RWPE2 (cell line): ENCODE measurements around the gene RASGRF2.

Experiments
- ATAC-seq: fragments of 200-7000 bp; cut with Tn5 transposase; 3 replicates; pipeline ENCODE4 v1.9.1; 2021; ENCODE audit warnings: low read depth
- DNase-seq: peaks from one replicate; pipeline ENCODE4 v3.0.0-alpha.2; 2020; ENCODE audit warnings: low spot score
- H3K27ac ChIP-seq: fragments of 450-650 bp; 2 replicates; pipeline ENCODE4 v1.5.1; 2017; ENCODE audit warnings: mild to moderate bottlenecking; ENCODE audit not compliant: poor library complexity, severe bottlenecking
- H3K27me3 ChIP-seq: fragments of 250-450 bp; sonication (Bioruptor Pico); 2 replicates; pipeline ENCODE4 v1.5.1; 2021; ENCODE audit warnings: mild to moderate bottlenecking, moderate library complexity; ENCODE audit not compliant: insufficient read depth, poor library complexity, severe bottlenecking
- H3K36me3 ChIP-seq: fragments of 250-450 bp; sonication (Bioruptor Pico); 2 replicates; pipeline ENCODE4 v1.5.1; 2020; ENCODE audit warnings: low read depth, mild to moderate bottlenecking, moderate library complexity
- H3K4me1 ChIP-seq: fragments of 250-450 bp; sonication (Bioruptor Pico); 2 replicates; pipeline ENCODE4 v1.5.1; 2021; ENCODE audit warnings: mild to moderate bottlenecking, moderate library complexity; ENCODE audit not compliant: insufficient read depth, poor library complexity, severe bottlenecking
- H3K4me3 ChIP-seq: fragments of 250-450 bp; sonication (Bioruptor Pico); 2 replicates; pipeline ENCODE4 v1.5.1; 2021; ENCODE audit warnings: mild to moderate bottlenecking, moderate library complexity; ENCODE audit not compliant: severe bottlenecking
- H3K9me3 ChIP-seq: fragments of 250-450 bp; sonication (Bioruptor Pico); 2 replicates; pipeline ENCODE4 v1.5.1; 2021; ENCODE audit warnings: mild to moderate bottlenecking, moderate library complexity; ENCODE audit not compliant: severe bottlenecking
- CTCF ChIP-seq: fragments of 450-650 bp; IDR thresholded peaks from one replicate; pipeline ENCODE4 v1.5.1; 2017; ENCODE audit warnings: mild to moderate bottlenecking, moderate library complexity; ENCODE audit not compliant: poor library complexity, severe bottlenecking

Gene RASGRF2

GRCh38 chr5:81125959-81126358, 165.8 kb downstream of the RASGRF2 start:
- no peaks in the 10 kb centered on the region for H3K9me3 ChIP-seq
- no peak for ATAC-seq
- no peak overlapping the region for H3K27ac ChIP-seq
- no peak for TF ChIP-seq CTCF
- no peak for DNase-seq
- H3K36me3 ChIP-seq = no peaks in the 10 kb centered on the region
- H3K4me1 ChIP-seq = no peaks in the 10 kb centered on the region
- no peak overlapping the region for H3K4me3 ChIP-seq
- no peaks in the 10 kb centered on the region for H3K27me3 ChIP-seq

GRCh38 chr5:81128416-81128815, 168.3 kb downstream of the RASGRF2 start:
- Histone ChIP-seq H3K4me1 (no peaks in the 10 kb centered on the region), H3K27ac (no peak overlapping the region)

GRCh38 chr5:81132381-81132780, 172.2 kb downstream of the RASGRF2 start:
- H3K36me3 ChIP-seq = no peaks in the 10 kb centered on the region
- no peak for ATAC-seq
- H3K27me3 ChIP-seq = no peaks in the 10 kb centered on the region
- H3K9me3 ChIP-seq = no peaks in the 10 kb centered on the region
- no peak overlapping the region for H3K27ac ChIP-seq
- TF ChIP-seq CTCF = no peak
- H3K4me1 ChIP-seq = no peaks in the 10 kb centered on the region
- H3K4me3 ChIP-seq = no peak overlapping the region
- DNase-seq = no peak

More at GRCh38 chr5:81128416-81128815, 168.3 kb downstream of the RASGRF2 start:
- TF ChIP-seq CTCF = no peak
- Histone ChIP-seq H3K36me3 (no peaks in the 10 kb centered on the region), H3K4me3 (no peak overlapping the region), H3K27me3 (no peaks in the 10 kb centered on the region), H3K9me3 (no peaks in the 10 kb centered on the region)
- DNase-seq (no peak), ATAC-seq (no peak)

GRCh38 chr5:81134066-81134465, 173.9 kb downstream of the RASGRF2 start:
- no peak overlapping the region for H3K27ac ChIP-seq
- no peak overlapping the region for H3K4me3 ChIP-seq
- DNase-seq (no peak), ATAC-seq (no peak)
- H3K36me3 ChIP-seq = no peaks in the 10 kb centered on the region
- no peaks in the 10 kb centered on the region for H3K9me3 ChIP-seq
- no peak for TF ChIP-seq CTCF
- no peaks in the 10 kb centered on the region for H3K4me1 ChIP-seq
- H3K27me3 ChIP-seq = no peaks in the 10 kb centered on the region

- Histone ChIP-seq H3K36me3 (no peaks in the 10 kb centered on the region), H3K4me3 (no peak overlapping the region), H3K27ac (no peak overlapping the region), H3K9me3 (no peaks in the 10 kb centered on the region), H3K4me1 (no peaks in the 10 kb centered on the region), H3K27me3 (no peaks in the 10 kb centered on the region)
- no peak for DNase-seq
- no peak for TF ChIP-seq CTCF
- no peak for ATAC-seq
These were observed 174.4 kb downstream of the RASGRF2 start for GRCh38 chr5:81134566-81134965.
